ENCODE measurements around the gene HOXD8. TPM values are rescaled to one million over a fixed set of nuclear protein-coding genes. Genes with fewer than 3 reads are reported as not detected.

Gene HOXD8
- total RNA-seq, 4 donors from 2014 or later, result 2.4 to 8.9 (median 6.0) TPM

GRCh38 chr2:176138526-176138922 lies 9.0 kb downstream of the HOXD8 start:
- H3K4me3 ChIP-seq (ENCODE audit: low read depth, poor library complexity, severe bottlenecking), result no peak overlapping the region
- intact Hi-C loops (cut with DNase I; ENCODE audit: low total_unique reads), result loop anchor here (5.0 kb wide), 2 partner anchors 414 to 499 kb away; no protein-coding TSS in a partner anchor
- TF ChIP-seq CTCF (IDR thresholded peaks at IDR 0.05), result no peak
- TF ChIP-seq POLR2A (IDR thresholded peaks at IDR 0.05), result no peak
- DNase-seq (ENCODE audit: low spot score in 2 of 2), result peak in 1 of 2 donors; percentile 81
- 38 to 42% methylated on average over 14 of the region's 14 CpGs for WGBS, 2 donors

DNA sequence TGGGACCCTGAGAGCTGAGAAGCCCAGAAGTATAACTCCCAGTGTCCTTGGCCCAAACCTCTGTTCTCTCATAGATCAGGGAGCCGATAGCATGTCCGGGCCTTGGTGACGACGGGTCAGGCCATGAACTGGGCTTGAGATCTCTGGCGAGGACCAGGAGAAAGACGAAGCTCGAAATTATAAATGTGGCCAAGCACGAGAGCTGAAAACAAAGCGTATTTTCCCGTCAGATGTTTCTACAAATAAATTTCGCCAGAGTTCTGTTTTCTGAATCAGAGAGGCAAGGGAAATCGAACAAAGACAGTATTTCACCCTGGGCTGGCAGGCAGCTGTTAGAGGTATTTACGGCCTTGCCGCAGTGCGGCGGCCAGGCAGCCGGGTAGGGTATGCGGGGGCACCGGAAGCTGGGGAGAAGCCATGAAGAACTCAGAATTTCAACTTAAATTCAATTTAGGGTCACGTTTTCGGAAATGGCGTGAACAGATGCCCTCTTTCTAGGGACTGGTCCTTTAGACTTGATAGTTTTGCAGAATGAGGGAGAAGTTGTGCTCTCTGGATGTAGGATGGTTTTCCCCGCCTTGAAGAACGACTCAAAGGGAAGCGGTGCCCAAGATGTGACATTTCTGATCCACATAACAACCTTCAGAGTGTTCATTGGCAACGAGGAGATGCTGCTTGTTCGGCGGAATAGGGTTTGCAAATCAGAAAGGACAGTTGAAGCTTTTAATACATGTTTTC lies 9.6 kb downstream of the HOXD8 start:
- intact Hi-C loops (cut with DNase I; ENCODE audit: low total_unique reads), result loop anchor here (5.0 kb wide), 2 partner anchors 413 to 498 kb away; no protein-coding TSS in a partner anchor
- TF ChIP-seq POLR2A (IDR thresholded peaks at IDR 0.05), result no peak
- no peak for TF ChIP-seq CTCF (IDR thresholded peaks at IDR 0.05)
- H3K4me3 ChIP-seq (ENCODE audit: low read depth, poor library complexity, severe bottlenecking), result no peak overlapping the region
- DNase-seq (ENCODE audit: low spot score in 2 of 2), result no peak
- WGBS, 2 donors, result 33 to 36% methylated on average over 28 of the region's 28 CpGs

GRCh38 chr2:176139661-176140512 lies 10.4 kb downstream of the HOXD8 start:
- DNase-seq (ENCODE audit: low spot score in 2 of 2), result no peak
- TF ChIP-seq POLR2A (IDR thresholded peaks at IDR 0.05), result no peak
- no peak for TF ChIP-seq CTCF (IDR thresholded peaks at IDR 0.05)
- no peak overlapping the region for H3K4me3 ChIP-seq (ENCODE audit: low read depth, poor library complexity, severe bottlenecking)
- intact Hi-C loops (cut with DNase I; ENCODE audit: low total_unique reads), result loop anchor here (5.0 kb wide), 2 partner anchors 412 to 497 kb away; no protein-coding TSS in a partner anchor
- 12 to 19% methylated on average over 41 of the region's 41 CpGs for WGBS, 2 donors

DNA sequence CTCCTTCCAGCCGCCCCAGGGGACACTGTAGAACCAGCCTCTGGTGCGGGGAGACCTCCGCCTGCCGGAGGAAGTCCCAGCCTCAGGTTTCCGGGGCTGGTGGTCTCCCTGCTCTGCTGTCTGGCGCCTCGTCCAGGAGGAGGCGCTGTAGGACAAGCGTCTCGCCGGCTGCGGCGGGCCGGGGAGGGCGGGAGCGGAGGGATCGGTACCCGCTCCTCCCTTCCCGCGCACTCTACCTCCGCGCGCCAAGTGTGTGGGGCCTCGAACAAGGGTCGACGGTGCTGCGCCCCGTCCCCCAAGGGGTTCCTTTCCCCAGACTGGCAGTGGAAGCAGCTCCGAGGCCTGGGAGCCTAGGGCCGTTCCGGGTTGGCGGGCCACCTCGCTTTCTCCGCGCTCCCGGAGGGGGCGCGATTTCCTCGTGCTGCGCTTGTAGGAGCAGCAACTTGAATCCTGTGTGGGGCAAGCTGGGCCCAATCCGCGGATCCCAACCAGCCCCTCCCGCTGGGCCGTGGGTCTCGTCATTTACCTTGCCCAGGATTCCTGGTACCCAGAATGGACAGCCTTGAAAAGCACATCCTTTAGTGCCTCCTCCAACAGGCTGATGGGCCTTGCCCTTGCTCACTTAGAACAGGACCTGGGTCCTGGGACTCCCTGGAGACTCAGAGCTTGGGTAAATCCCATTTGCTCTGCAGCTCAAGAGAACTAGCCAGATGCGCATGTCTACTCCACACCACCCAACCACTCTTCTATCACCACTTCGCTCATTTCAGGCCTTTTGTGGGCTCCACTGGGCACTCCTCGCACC lies 11.2 kb downstream of the HOXD8 start:
- 12% methylated on average over 27 of the region's 48 CpGs for WGBS, 2 donors

More for the DNA sequence above, 11.2 kb downstream of the HOXD8 start:
- intact Hi-C loops (cut with DNase I; ENCODE audit: low total_unique reads), result no loop called here
- peak overlapping the region; percentile 11 for H3K4me3 ChIP-seq (ENCODE audit: low read depth, poor library complexity, severe bottlenecking)
- DNase-seq (ENCODE audit: low spot score in 2 of 2), result peak in 1 of 2 donors; percentile 95
- TF ChIP-seq CTCF (IDR thresholded peaks at IDR 0.05), result peak in 1 of 3 donors; percentile 64
- no peak for TF ChIP-seq POLR2A (IDR thresholded peaks at IDR 0.05)

Measured in lower leg skin (tissue), 4 donors.